Measurements from ENCODE around the gene FRMD3. TPM values are rescaled to one million over a fixed set of nuclear protein-coding genes. Genes with fewer than 3 reads are reported as not detected.

The FRMD3 gene
- total RNA-seq, 1 donor from 2014 or later: 1.9 TPM

DNA sequence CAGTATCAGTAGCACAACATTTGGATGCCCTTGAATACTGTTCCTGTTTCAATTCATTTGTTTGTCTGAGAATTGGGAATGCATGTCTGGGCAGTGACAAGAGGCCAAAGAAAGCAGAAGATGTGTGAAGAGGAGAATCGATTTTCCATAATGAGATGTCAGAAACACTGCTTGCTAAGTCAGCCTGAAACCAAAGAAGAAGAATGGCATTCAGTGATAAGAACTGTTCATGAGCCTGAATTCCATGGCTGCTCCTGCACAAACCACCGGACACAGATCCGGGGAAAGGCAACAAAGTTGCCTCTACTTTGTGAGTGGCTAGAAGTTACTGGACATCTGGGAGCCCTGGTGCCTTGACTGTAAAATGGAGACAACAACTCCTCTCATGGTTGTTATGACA is 268.1 kb downstream of the FRMD3 start:
- H3K36me3 Mint-ChIP-seq: no peaks in the 10 kb centered on the region
- H3K4me3 Mint-ChIP-seq: no peak overlapping the region
- H3K9me3 ChIP-seq (ENCODE audit: low read depth): no peaks in the 10 kb centered on the region
- no peak for DNase-seq (ENCODE audit: low spot score)
- H3K9me3 Mint-ChIP-seq: no peaks in the 10 kb centered on the region
- no peaks in the 10 kb centered on the region for H3K36me3 ChIP-seq
- no peak overlapping the region for H3K27ac ChIP-seq
- no peak overlapping the region for H3K9ac ChIP-seq
- peaks cover 14% of the 10 kb centered on the region for H3K4me1 Mint-ChIP-seq
- no peak for TF ChIP-seq EZH2phosphoT487 (IDR thresholded peaks at IDR 0.05)
- no peak for TF ChIP-seq CTCF (IDR thresholded peaks at IDR 0.05)
- no peak for TF ChIP-seq EZH2 (IDR thresholded peaks at IDR 0.05)
- H3K4me1 ChIP-seq: peaks cover 13% of the 10 kb centered on the region
- H3F3A ChIP-seq (ENCODE audit: low read depth): no peaks in the 10 kb centered on the region
- no peak overlapping the region for H3K4me2 ChIP-seq
- no peak overlapping the region for H3K27ac Mint-ChIP-seq
- H3K4me3 ChIP-seq: no peak overlapping the region
- H3K27me3 ChIP-seq: no peaks in the 10 kb centered on the region
- peaks cover 4% of the 10 kb centered on the region for H3K27me3 Mint-ChIP-seq (ENCODE audit: insufficient read depth, low read depth)
- no peak overlapping the region for H2AFZ ChIP-seq (replicated peaks)
- no peaks in the 10 kb centered on the region for H4K20me1 ChIP-seq (ENCODE audit: low read depth)
- H3K79me2 ChIP-seq (ENCODE audit: low read depth): no peaks in the 10 kb centered on the region

DNA sequence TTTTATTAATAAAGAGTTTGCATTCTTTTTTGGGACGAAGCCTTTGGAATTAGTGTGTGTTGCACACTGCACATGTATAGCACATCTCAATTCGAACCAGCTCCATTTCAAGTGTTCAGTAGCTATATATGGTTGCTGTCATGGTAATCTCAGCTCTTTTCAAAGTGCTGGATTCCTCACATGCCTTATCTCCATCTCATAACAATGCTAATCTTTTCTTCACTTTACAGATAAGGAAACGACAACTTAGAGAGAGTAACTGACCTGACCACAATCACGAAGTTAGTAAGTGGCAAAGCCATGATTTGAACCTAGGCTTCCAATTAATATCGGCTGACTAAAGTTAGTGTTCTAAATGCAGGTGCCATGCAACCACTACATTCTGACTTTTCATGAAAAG is 270.5 kb downstream of the FRMD3 start:
- Histone ChIP-seq H3K27me3 (no peaks in the 10 kb centered on the region), H3K4me2 (no peak overlapping the region), H3K27ac (no peak overlapping the region), H3K9ac (no peak overlapping the region), H3K36me3 (no peaks in the 10 kb centered on the region), H3K79me2 (ENCODE audit: low read depth) (no peaks in the 10 kb centered on the region), H3K4me3 (no peak overlapping the region), H4K20me1 (ENCODE audit: low read depth) (no peaks in the 10 kb centered on the region), H3K4me1 (peaks cover 13% of the 10 kb centered on the region), H3K9me3 (ENCODE audit: low read depth) (no peaks in the 10 kb centered on the region), H3F3A (ENCODE audit: low read depth) (no peaks in the 10 kb centered on the region), H2AFZ (replicated peaks) (no peak overlapping the region)
- Mint-ChIP-seq H3K27me3 (ENCODE audit: insufficient read depth, low read depth) (peaks cover 4% of the 10 kb centered on the region), H3K4me1 (peaks cover 14% of the 10 kb centered on the region), H3K36me3 (no peaks in the 10 kb centered on the region), H3K27ac (no peak overlapping the region), H3K9me3 (no peaks in the 10 kb centered on the region), H3K4me3 (no peak overlapping the region)
- TF ChIP-seq EZH2phosphoT487 (IDR thresholded peaks at IDR 0.05): no peak
- no peak for TF ChIP-seq CTCF (IDR thresholded peaks at IDR 0.05)
- no peak for TF ChIP-seq EZH2 (IDR thresholded peaks at IDR 0.05)
- DNase-seq (ENCODE audit: low spot score): peak; percentile 14

DNA sequence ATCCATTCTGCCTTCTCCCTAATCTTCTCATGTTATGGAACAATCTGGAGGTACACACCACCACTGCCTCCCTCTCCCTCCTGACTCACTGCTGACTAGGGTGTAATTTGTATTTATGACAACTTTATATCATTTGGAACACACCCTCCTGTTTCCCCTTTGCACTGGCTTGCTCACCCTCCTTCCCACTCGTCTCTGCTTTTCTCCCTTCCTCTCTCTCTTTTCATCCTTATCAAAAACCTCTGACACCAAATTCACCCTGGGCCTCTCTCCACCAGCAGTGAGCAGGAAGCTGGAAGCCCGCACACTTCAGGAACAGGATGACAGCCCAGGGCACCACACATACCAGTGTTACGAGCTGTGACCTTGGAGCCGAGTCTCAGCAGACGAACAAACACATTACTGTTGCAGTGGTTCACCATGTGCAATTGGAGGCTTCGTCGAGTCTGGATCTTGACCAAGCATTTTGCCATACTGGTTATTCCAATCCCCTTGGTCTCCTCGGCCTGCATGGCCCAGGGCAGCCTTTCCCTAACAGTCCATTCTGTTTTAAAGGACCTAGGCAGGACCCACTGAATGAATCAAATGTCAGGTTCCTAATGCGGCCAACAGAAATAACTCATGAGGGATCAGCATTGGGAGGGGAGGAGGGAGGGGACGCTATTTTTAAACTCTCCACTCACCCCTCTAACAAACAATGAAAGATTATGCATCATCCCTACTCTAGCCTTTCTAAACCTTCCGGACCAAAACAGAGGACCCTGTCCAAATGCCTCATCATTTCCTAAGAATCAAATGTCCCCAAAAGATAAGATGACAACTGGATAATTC is 271.3 kb downstream of the FRMD3 start:
- Mint-ChIP-seq H3K9me3 (no peaks in the 10 kb centered on the region), H3K27ac (no peak overlapping the region), H3K4me3 (no peak overlapping the region), H3K4me1 (peaks cover 14% of the 10 kb centered on the region), H3K27me3 (ENCODE audit: insufficient read depth, low read depth) (peaks cover 4% of the 10 kb centered on the region), H3K36me3 (no peaks in the 10 kb centered on the region)
- Histone ChIP-seq H3K4me1 (peaks cover 13% of the 10 kb centered on the region), H3K27ac (no peak overlapping the region), H3F3A (ENCODE audit: low read depth) (no peaks in the 10 kb centered on the region), H3K79me2 (ENCODE audit: low read depth) (no peaks in the 10 kb centered on the region), H3K9me3 (ENCODE audit: low read depth) (no peaks in the 10 kb centered on the region), H2AFZ (replicated peaks) (no peak overlapping the region), H3K4me3 (no peak overlapping the region), H4K20me1 (ENCODE audit: low read depth) (no peaks in the 10 kb centered on the region), H3K4me2 (no peak overlapping the region), H3K36me3 (no peaks in the 10 kb centered on the region), H3K27me3 (no peaks in the 10 kb centered on the region), H3K9ac (no peak overlapping the region)
- no peak for DNase-seq (ENCODE audit: low spot score)
- TF ChIP-seq EZH2 (IDR thresholded peaks at IDR 0.05): no peak
- TF ChIP-seq EZH2phosphoT487 (IDR thresholded peaks at IDR 0.05): no peak
- TF ChIP-seq CTCF (IDR thresholded peaks at IDR 0.05): no peak
